Thyroid gland (tissue), 4 donors: ENCODE data around the gene ACBD4. TPM values are rescaled to one million over a fixed set of nuclear protein-coding genes. Genes with fewer than 3 reads are reported as not detected.

ENCODE experiments used
- DNase-seq, 2 donors: peaks; one replicate each; pipeline ENCODE4 v3.0.0-alpha.2; 2019
- H3K27ac ChIP-seq, 3 donors: fragments of 200-600 bp; sonication (generic); 1 replicate in 2 of 3; 2 replicates in 1 of 3; pipeline ENCODE4 v1.5.1; 2016 to 2019; ENCODE audit warnings: mild to moderate bottlenecking in 1 of 3, moderate library complexity in 1 of 3
- H3K27me3 ChIP-seq: fragments of 200-600 bp; sonication (generic); one replicate; pipeline ENCODE4 v1.5.1; 2019
- H3K36me3 ChIP-seq, 2 donors: fragments of 200-600 bp; sonication (generic); one replicate each; pipeline ENCODE4 v1.5.1; 2016 to 2019
- H3K4me1 ChIP-seq, 2 donors: fragments of 200-600 bp; sonication (generic); one replicate each; pipeline ENCODE4 v1.5.1; 2017 to 2019
- H3K4me3 ChIP-seq, 3 donors: fragments of 200-600 bp; sonication (generic); replicated peaks in 1 of 3; 1 replicate in 2 of 3; 2 replicates in 1 of 3; pipeline ENCODE4 v1.5.1; 2016; ENCODE audit warnings: mild to moderate bottlenecking in 1 of 3
- H3K9me3 ChIP-seq: fragments of 200-600 bp; sonication (generic); one replicate; pipeline ENCODE4 v1.5.1; 2017
- CTCF ChIP-seq, 6 experiments: fragments of 200-600 bp in 3 of 6; fragments of 450-650 bp in 3 of 6; sonication (generic) in 3 of 6; IDR thresholded peaks; one replicate each; pipeline ENCODE4 v1.5.1; 2016 to 2019; ENCODE audit warnings: antibody characterized with exemption in 6 of 6, mild to moderate bottlenecking in 2 of 6, inconsistent platforms in 1 of 6, moderate library complexity in 1 of 6
- POLR2A ChIP-seq, 2 donors: fragments of 450-650 bp; IDR thresholded peaks; one replicate each; pipeline ENCODE4 v1.6.1; 2017; ENCODE audit warnings: antibody characterized with exemption in 2 of 2, mild to moderate bottlenecking in 2 of 2, moderate library complexity in 1 of 2
- WGBS, 2 donors: methylation state at CpG; one replicate each; pipeline ENCODE4 v1.1.5; 2017; 5-methylcytosine and 5-hydroxymethylcytosine counted together
- intact Hi-C: fragments of 100-400 bp; cut with DNase I; formaldehyde crosslinking; loops from one replicate; pipeline ENCODE4 v1.15.1; 2023
- total RNA-seq, 4 donors: library from RNA; depleted of rRNA; stranded (reverse); fragments of >200 nt; gene quantifications; one replicate each; pipeline ENCODE4 v1.2.3, GENCODE V29; 2016

ACBD4 gene
- 10 to 100 TPM; 16.7 to 20.4 (median 17.7) TPM for total RNA-seq

GRCh38 chr17:45135192-45135977 is at the start of gene ACBD4:
ACBD4 (plus strand) TSS chr17:45135687; CDS start chr17:45136145, 458 bp downstream.
- Histone ChIP-seq H3K36me3 (no peaks in the 10 kb centered on the region), H3K4me3 (peak within 1 kb of the TSS; percentile 29 to 47 (median 41)), H3K9me3 (no peaks in the 10 kb centered on the region), H3K4me1 (peaks cover 19 to 31% of the 10 kb centered on the region in 2 donors), H3K27me3 (no peaks in the 10 kb centered on the region), H3K27ac (peak within 1 kb of the TSS in 2 of 3 donors; percentile 24 to 84)
- intact Hi-C loops = loop anchor here (5.0 kb wide), 1 partner anchor 62 kb away; no protein-coding TSS in a partner anchor
- peak; percentile 96 to 97 for DNase-seq
- WGBS, 2 donors = 3 to 10% methylated on average over 26 to 38 of the region's 40 CpGs
- peak; percentile 99 to 100 (median 100) for TF ChIP-seq CTCF (IDR thresholded peaks at IDR 0.05)
- TF ChIP-seq POLR2A (IDR thresholded peaks at IDR 0.05) = peak in 1 of 2 donors; percentile 68

- H3K9me3 ChIP-seq = no peaks in the 10 kb centered on the region
- peaks cover 31% of the 10 kb centered on the region in 2 donors for H3K4me1 ChIP-seq
- H3K27me3 ChIP-seq = no peaks in the 10 kb centered on the region
- intact Hi-C loops = no loop called here
- TF ChIP-seq CTCF (IDR thresholded peaks at IDR 0.05) = no peak
- no peak for TF ChIP-seq POLR2A (IDR thresholded peaks at IDR 0.05)
- peaks cover 29 to 46% of the 10 kb centered on the region in 2 donors for H3K36me3 ChIP-seq
- H3K27ac ChIP-seq = peak overlapping the region; percentile 81 to 90 (median 82)
- WGBS, 2 donors = 93 to 96% methylated on average over 4 of the region's 4 CpGs
- DNase-seq = no peak
- no peak overlapping the region for H3K4me3 ChIP-seq
These were observed 49.1 kb upstream of the ACBD4 start for GRCh38 chr17:45086391-45086790.

GRCh38 chr17:45086865-45087503 is 48.5 kb upstream of the ACBD4 start:
- 85 to 91% methylated on average over 6 of the region's 6 CpGs for WGBS, 2 donors
- H3K4me1 ChIP-seq = peaks cover 31 to 36% of the 10 kb centered on the region in 2 donors
- intact Hi-C loops = no loop called here

GRCh38 chr17:45087504-45087975 is 47.9 kb upstream of the ACBD4 start:
- H3K4me1 ChIP-seq = peaks cover 34 to 41% of the 10 kb centered on the region in 2 donors
- peak; percentile 78 to 88 for DNase-seq
- H3K27ac ChIP-seq = peak overlapping the region; percentile 81 to 90 (median 82)
- 30 to 33% methylated on average over 3 of the region's 3 CpGs for WGBS, 2 donors
- intact Hi-C loops = no loop called here
- H3K36me3 ChIP-seq = peaks cover 20 to 40% of the 10 kb centered on the region in 2 donors
- TF ChIP-seq POLR2A (IDR thresholded peaks at IDR 0.05) (no peak), CTCF (IDR thresholded peaks at IDR 0.05) (peak in 1 of 6 experiments; percentile 4)
- no peak overlapping the region for H3K4me3 ChIP-seq
- no peaks in the 10 kb centered on the region for H3K9me3 ChIP-seq
- H3K27me3 ChIP-seq = no peaks in the 10 kb centered on the region

More at GRCh38 chr17:45086865-45087503, 48.5 kb upstream of the ACBD4 start:
- DNase-seq = no peak
- TF ChIP-seq CTCF (IDR thresholded peaks at IDR 0.05) = no peak
- no peak for TF ChIP-seq POLR2A (IDR thresholded peaks at IDR 0.05)
- Histone ChIP-seq H3K4me3 (no peak overlapping the region), H3K27me3 (no peaks in the 10 kb centered on the region), H3K27ac (peak overlapping the region; percentile 81 to 90 (median 82)), H3K9me3 (no peaks in the 10 kb centered on the region), H3K36me3 (peaks cover 26 to 43% of the 10 kb centered on the region in 2 donors)
